Neuronal stem cell (in vitro differentiated cells): Measurements from ENCODE around the gene FMO5.

Source experiments
- DNase-seq: peaks from one replicate; pipeline ENCODE4 v3.0.0-alpha.2; 2013; ENCODE audit warnings: low spot score
- H2AFZ ChIP-seq: one replicate; pipeline ENCODE4 v1.6.1; 2013; ENCODE audit warnings: mild to moderate bottlenecking, low read length, inconsistent platforms
- H2AK5ac ChIP-seq: 2 replicates; pipeline ENCODE4 v1.6.1; 2013; ENCODE audit warnings: low read depth, mild to moderate bottlenecking, inconsistent platforms, low read length, moderate library complexity, mixed read lengths
- H2BK120ac ChIP-seq: 2 replicates; pipeline ENCODE4 v1.6.1; 2013; ENCODE audit warnings: low read depth, mild to moderate bottlenecking, inconsistent platforms, low read length, moderate library complexity, mixed read lengths
- H2BK12ac ChIP-seq: one replicate; pipeline ENCODE4 v1.6.1; 2013; ENCODE audit warnings: low read length, inconsistent platforms
- H2BK15ac ChIP-seq: 2 replicates; pipeline ENCODE4 v1.6.1; 2013; ENCODE audit warnings: mild to moderate bottlenecking, low read length, inconsistent platforms, mixed read lengths
- H2BK5ac ChIP-seq: one replicate; pipeline ENCODE4 v1.6.1; 2013; ENCODE audit warnings: inconsistent platforms, mild to moderate bottlenecking, low read length, moderate library complexity
- H3K14ac ChIP-seq: one replicate; pipeline ENCODE4 v1.6.1; 2013; ENCODE audit warnings: low read length, inconsistent platforms
- H3K18ac ChIP-seq: 2 replicates; pipeline ENCODE4 v1.6.1; 2013; ENCODE audit warnings: low read length, inconsistent platforms
- H3K23ac ChIP-seq: 2 replicates; pipeline ENCODE4 v1.6.1; 2013; ENCODE audit warnings: low read depth, mild to moderate bottlenecking, mixed read lengths, low read length, inconsistent platforms; ENCODE audit not compliant: poor library complexity
- H3K27ac ChIP-seq: replicated peaks from 3 replicates; pipeline ENCODE4 v1.5.1; 2013; ENCODE audit warnings: low read length, inconsistent platforms
- H3K27me3 ChIP-seq, 3 experiments: 2 replicates each; pipeline ENCODE4 v1.6.1; 2013; ENCODE audit warnings: low read length in 3 of 3, mild to moderate bottlenecking in 2 of 3, inconsistent platforms in 1 of 3, low read depth in 1 of 3, mixed read lengths in 1 of 3, moderate library complexity in 1 of 3; ENCODE audit not compliant: control insufficient read depth in 3 of 3, insufficient read depth in 3 of 3
- H3K36me3 ChIP-seq, 2 donors: replicated peaks in 1 of 2; 2 replicates each; pipeline ENCODE4 v1.6.1; 2013; ENCODE audit warnings: low read length in 2 of 2; ENCODE audit not compliant: control insufficient read depth in 2 of 2, insufficient read depth in 2 of 2
- H3K4ac ChIP-seq: 2 replicates; pipeline ENCODE4 v1.6.1; 2013; ENCODE audit warnings: inconsistent platforms, mild to moderate bottlenecking, low read length, moderate library complexity
- H3K4me1 ChIP-seq, 2 donors: 1 replicate in 1 of 2; 2 replicates in 1 of 2; pipeline ENCODE4 v1.6.1; 2013; ENCODE audit warnings: low read length in 2 of 2, low read depth in 1 of 2; ENCODE audit not compliant: control insufficient read depth in 2 of 2, insufficient read depth in 1 of 2
- H3K4me2 ChIP-seq: one replicate; pipeline ENCODE4 v1.6.1; 2013; ENCODE audit warnings: mild to moderate bottlenecking, low read length, inconsistent platforms; ENCODE audit not compliant: insufficient read depth, poor library complexity, severe bottlenecking
- H3K4me3 ChIP-seq, 2 donors: 2 replicates each; pipeline ENCODE4 v1.5.1; 2013; ENCODE audit warnings: low read length in 2 of 2, mild to moderate bottlenecking in 2 of 2, inconsistent platforms in 1 of 2, moderate library complexity in 1 of 2
- H3K79me1 ChIP-seq: one replicate; pipeline ENCODE4 v1.6.1; 2013; ENCODE audit warnings: low read depth, mild to moderate bottlenecking, inconsistent platforms, low read length, moderate library complexity
- H3K9ac ChIP-seq: one replicate; pipeline ENCODE4 v1.6.1; 2013; ENCODE audit warnings: mild to moderate bottlenecking, low read depth, low read length, inconsistent platforms; ENCODE audit not compliant: poor library complexity
- H3K9me3 ChIP-seq, 2 donors: replicated peaks in 1 of 2; 2 replicates each; pipeline versions ENCODE3 to v1.6.1; 2013; ENCODE audit warnings: low read length in 2 of 2, mild to moderate bottlenecking in 2 of 2, inconsistent platforms in 1 of 2, low read depth in 1 of 2, mixed read lengths in 1 of 2, moderate library complexity in 1 of 2; ENCODE audit not compliant: control insufficient read depth in 2 of 2, insufficient read depth in 1 of 2
- H4K8ac ChIP-seq: one replicate; pipeline ENCODE4 v1.6.1; 2013; ENCODE audit warnings: low read depth, mild to moderate bottlenecking, inconsistent platforms, low read length, moderate library complexity
- H4K91ac ChIP-seq: one replicate; pipeline ENCODE4 v1.6.1; 2013; ENCODE audit warnings: low read length, low read depth, mild to moderate bottlenecking, inconsistent platforms; ENCODE audit not compliant: poor library complexity
- WGBS, 2 donors: extraction: QIAGEN DNeasy Blood & Tissue Kit; methylation state at CpG; one replicate each; pipeline ENCODE4 v1.1.7; 2013; ENCODE audit warnings: missing lambda C conversion rate in 2 of 2, mixed read lengths in 1 of 2; ENCODE audit not compliant: insufficient read length in 2 of 2, insufficient replicate concordance in 1 of 2; ENCODE audit errors: extremely low coverage in 2 of 2; 5-methylcytosine and 5-hydroxymethylcytosine counted together

The FMO5 gene

DNA sequence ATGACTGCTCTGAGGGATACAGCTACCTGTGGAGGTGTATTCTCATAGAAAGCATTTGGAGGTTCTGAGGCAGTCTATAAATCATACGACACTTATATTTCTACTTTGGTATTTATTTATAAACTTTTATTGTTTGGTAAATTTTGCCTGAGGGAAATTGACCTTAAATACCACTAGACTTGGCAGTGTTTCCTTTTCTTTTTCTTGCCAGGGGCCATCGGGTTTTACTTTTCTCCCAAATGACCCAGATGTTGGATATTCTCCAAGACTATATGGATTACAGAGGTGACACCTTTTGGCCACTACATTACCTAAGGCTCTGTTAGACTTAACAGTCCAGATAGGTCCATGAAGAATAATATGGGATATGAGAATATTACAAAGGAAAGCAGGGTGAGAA is 45.6 kb upstream of the FMO5 start:
- H3K79me1 ChIP-seq = no peaks in the 10 kb centered on the region
- no peak overlapping the region for H2BK15ac ChIP-seq
- H3K23ac ChIP-seq = no peak overlapping the region
- H2AFZ ChIP-seq = no peak overlapping the region
- no peak overlapping the region for H2BK120ac ChIP-seq
- no peak overlapping the region for H2AK5ac ChIP-seq
- H2BK12ac ChIP-seq = no peak overlapping the region
- H3K4me3 ChIP-seq = no peak overlapping the region
- no peaks in the 10 kb centered on the region for H3K4me1 ChIP-seq
- no peak overlapping the region for H3K27ac ChIP-seq
- H3K9ac ChIP-seq = no peak overlapping the region
- H3K4ac ChIP-seq = no peak overlapping the region
- peaks cover 12 to 98% of the 10 kb centered on the region in 2 donors for H3K36me3 ChIP-seq
- H4K91ac ChIP-seq = no peak overlapping the region
- DNase-seq = no peak
- no peak overlapping the region for H2BK5ac ChIP-seq
- no peaks in the 10 kb centered on the region for H3K9me3 ChIP-seq
- no peak overlapping the region for H4K8ac ChIP-seq
- no peaks in the 10 kb centered on the region for H3K27me3 ChIP-seq
- H3K4me2 ChIP-seq = no peak overlapping the region
- no peak overlapping the region for H3K14ac ChIP-seq
- no peak overlapping the region for H3K18ac ChIP-seq
- no CpG with 5 or more reads among the region's 2 CpGs for WGBS, 2 donors

DNA sequence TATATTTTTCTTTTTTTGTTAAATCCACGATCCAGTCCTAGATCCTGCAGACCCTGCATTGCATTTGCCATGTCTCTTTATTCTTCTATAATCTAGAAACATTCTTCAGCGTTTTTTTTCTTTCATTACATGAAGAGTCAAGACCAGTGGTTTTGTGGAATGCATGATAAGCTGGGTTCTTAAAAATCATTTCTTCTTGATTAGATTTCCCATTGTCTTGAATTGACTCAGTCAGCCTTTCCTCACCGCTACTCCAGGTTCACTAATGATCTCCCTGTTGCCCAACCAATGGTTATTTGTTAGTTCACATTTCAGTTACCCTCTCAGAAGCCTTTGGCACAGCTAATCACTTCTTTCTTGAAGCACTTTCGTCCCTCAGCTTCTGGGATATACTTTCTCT is 42.6 kb upstream of the FMO5 start:
- H2BK5ac ChIP-seq = no peak overlapping the region
- H3K14ac ChIP-seq = no peak overlapping the region
- no peak overlapping the region for H2AFZ ChIP-seq
- no peak overlapping the region for H2BK15ac ChIP-seq
- H2BK120ac ChIP-seq = no peak overlapping the region
- H3K4me1 ChIP-seq = no peaks in the 10 kb centered on the region
- H3K4ac ChIP-seq = no peak overlapping the region
- H3K27ac ChIP-seq = no peak overlapping the region
- peaks cover 10 to 97% of the 10 kb centered on the region in 2 donors for H3K36me3 ChIP-seq
- H3K27me3 ChIP-seq = no peaks in the 10 kb centered on the region
- H3K9me3 ChIP-seq = no peaks in the 10 kb centered on the region
- H3K4me2 ChIP-seq = no peak overlapping the region
- no peak overlapping the region for H4K8ac ChIP-seq
- H3K18ac ChIP-seq = no peak overlapping the region
- no peak overlapping the region for H2BK12ac ChIP-seq
- H4K91ac ChIP-seq = no peak overlapping the region
- no peaks in the 10 kb centered on the region for H3K79me1 ChIP-seq
- no peak overlapping the region for H3K9ac ChIP-seq
- H3K23ac ChIP-seq = no peak overlapping the region
- no CpG with 5 or more reads among the region's 4 CpGs for WGBS, 2 donors
- DNase-seq = no peak
- no peak overlapping the region for H3K4me3 ChIP-seq
- H2AK5ac ChIP-seq = no peak overlapping the region

DNA sequence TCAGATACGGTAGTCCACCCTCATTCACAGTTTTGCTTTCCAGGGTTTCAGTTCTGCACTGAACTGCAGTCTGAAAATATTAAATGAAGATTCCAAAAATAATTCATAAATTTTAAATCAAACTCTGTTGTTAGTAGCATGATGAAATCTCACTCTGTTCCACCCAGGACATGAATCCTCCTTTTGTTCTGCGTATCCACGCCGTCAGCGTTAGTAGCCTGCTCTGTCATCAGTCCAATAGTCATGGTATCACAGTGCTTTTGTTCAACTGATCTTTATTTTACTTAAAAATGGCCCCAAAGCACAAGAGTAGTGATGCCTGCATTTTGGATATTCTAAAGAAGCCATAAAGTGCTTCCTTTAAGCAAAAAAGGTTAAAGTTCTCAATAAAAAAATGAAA is 41.2 kb upstream of the FMO5 start:
- Histone ChIP-seq H3K14ac (no peak overlapping the region), H3K27ac (no peak overlapping the region), H3K36me3 (peaks cover 8 to 96% of the 10 kb centered on the region in 2 donors), H3K18ac (no peak overlapping the region), H2AK5ac (no peak overlapping the region), H2BK120ac (no peak overlapping the region), H3K9me3 (no peaks in the 10 kb centered on the region), H3K4ac (no peak overlapping the region), H3K4me3 (no peak overlapping the region), H3K27me3 (no peaks in the 10 kb centered on the region), H2BK15ac (no peak overlapping the region), H3K9ac (no peak overlapping the region), H3K23ac (no peak overlapping the region), H4K8ac (no peak overlapping the region), H2AFZ (no peak overlapping the region), H2BK12ac (no peak overlapping the region), H4K91ac (no peak overlapping the region), H3K79me1 (no peaks in the 10 kb centered on the region), H2BK5ac (no peak overlapping the region), H3K4me1 (no peaks in the 10 kb centered on the region), H3K4me2 (no peak overlapping the region)
- WGBS, 2 donors = no CpG with 5 or more reads among the region's 5 CpGs
- DNase-seq = no peak

DNA sequence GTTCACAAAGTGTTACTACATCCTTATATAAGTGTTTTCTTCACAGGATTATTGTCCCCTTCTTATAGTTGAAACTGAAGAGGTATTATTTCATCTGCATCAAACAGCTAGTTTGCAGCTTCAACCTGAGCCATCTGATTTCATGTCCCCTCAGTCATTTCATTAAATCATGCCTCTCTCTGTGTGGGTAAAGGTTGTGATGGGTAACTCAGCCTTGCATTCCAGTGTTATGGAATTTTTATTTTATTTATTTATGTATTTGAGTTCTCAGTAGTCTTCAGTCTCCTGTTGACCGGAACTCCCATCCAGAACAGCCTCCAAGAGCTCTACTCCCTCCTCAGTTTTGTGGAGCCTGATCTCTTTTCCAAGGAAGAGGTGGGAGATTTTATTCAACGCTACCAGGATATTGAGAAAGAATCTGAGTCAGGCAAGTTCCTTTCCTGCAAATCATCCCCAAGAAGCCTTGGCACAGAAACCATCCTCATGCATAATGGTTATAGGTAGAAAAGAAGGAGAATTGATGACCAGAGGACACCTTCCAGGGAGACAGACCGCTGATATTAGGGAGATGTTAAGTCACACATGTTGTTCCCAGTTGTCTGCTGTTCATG is 39.1 kb upstream of the FMO5 start:
- Histone ChIP-seq H2BK120ac (no peak overlapping the region), H3K36me3 (peaks cover 11 to 97% of the 10 kb centered on the region in 2 donors)
- no CpG with 5 or more reads among the region's 3 CpGs for WGBS, 2 donors

More for the DNA sequence above, 39.1 kb upstream of the FMO5 start:
- H2AK5ac ChIP-seq = no peak overlapping the region
- no peak overlapping the region for H3K27ac ChIP-seq
- no peaks in the 10 kb centered on the region for H3K79me1 ChIP-seq
- H2BK15ac ChIP-seq = no peak overlapping the region
- H3K4me2 ChIP-seq = no peak overlapping the region
- H3K23ac ChIP-seq = no peak overlapping the region
- no peak overlapping the region for H4K91ac ChIP-seq
- no peak overlapping the region for H3K4me3 ChIP-seq
- H4K8ac ChIP-seq = no peak overlapping the region
- no peaks in the 10 kb centered on the region for H3K9me3 ChIP-seq
- no peak overlapping the region for H3K4ac ChIP-seq
- H2AFZ ChIP-seq = no peak overlapping the region
- no peak overlapping the region for H3K18ac ChIP-seq
- H3K27me3 ChIP-seq = no peaks in the 10 kb centered on the region
- H3K4me1 ChIP-seq = no peaks in the 10 kb centered on the region
- no peak overlapping the region for H3K14ac ChIP-seq
- H2BK5ac ChIP-seq = no peak overlapping the region
- DNase-seq = no peak
- H2BK12ac ChIP-seq = no peak overlapping the region
- H3K9ac ChIP-seq = no peak overlapping the region
